Measurements from ENCODE around the gene YTHDC2. TPM values are rescaled to one million over a fixed set of nuclear protein-coding genes. Genes with fewer than 3 reads are reported as not detected.

The YTHDC2 gene
- total and polyA plus RNA-seq, 2 of the 13 experiments (the other 11 are each of a cell fraction or from before 2014, with no cell fraction given) = 6.7 to 17.8 TPM

- TF ChIP-seq ZNF543 (CRISPR knock-in tag; IDR thresholded peaks at IDR 0.05) (peak; percentile 58; the same call in 1 of the 2 replicates), MED1 (CRISPR knock-in tag; IDR thresholded peaks at IDR 0.05) (0 out of 2 replicates have a peak, but pooled peaks have one; percentile 45), STAT5B (CRISPR knock-in tag; IDR thresholded peaks at IDR 0.05) (no peak), REXO4 (CRISPR knock-in tag; IDR thresholded peaks at IDR 0.05; ENCODE audit: borderline replicate concordance) (no peak), ZSCAN29 (CRISPR knock-in tag; conservative IDR thresholded peaks at IDR 0.05) (peak; percentile 50; the same call in 1 of the 2 replicates), ZNF563 (CRISPR knock-in tag; IDR thresholded peaks at IDR 0.05) (peak; percentile 73; the same call in 1 of the 2 replicates), ZNF33B (CRISPR knock-in tag; IDR thresholded peaks at IDR 0.05) (peak; percentile 57; the same call in 1 of the 2 replicates), ZNF629 (CRISPR knock-in tag; conservative IDR thresholded peaks at IDR 0.05) (0 out of 2 replicates have a peak, but pooled peaks have one; percentile 5), ZNF704 (CRISPR knock-in tag; IDR thresholded peaks at IDR 0.05; ENCODE audit: borderline replicate concordance) (peak; percentile 81; the same call in 1 of the 2 replicates), KAT7 (CRISPR knock-in tag; IDR thresholded peaks at IDR 0.05; ENCODE audit: borderline replicate concordance) (peak; percentile 93), ZNF138 (CRISPR knock-in tag; IDR thresholded peaks at IDR 0.05; ENCODE audit: low read depth) (no peak), FOXA1 (IDR thresholded peaks at IDR 0.05) (no peak), FOXA1 (CRISPR knock-in tag; IDR thresholded peaks at IDR 0.05) (0 out of 2 replicates have a peak, but pooled peaks have one; percentile 18), DNMT3B (CRISPR knock-in tag; conservative IDR thresholded peaks at IDR 0.05) (no peak; the same call in 1 of the 2 replicates), ASH2L (IDR thresholded peaks at IDR 0.05; ENCODE audit: insufficient read length, low read depth, low read length) (peak; percentile 46), PRDM10 (CRISPR knock-in tag; IDR thresholded peaks at IDR 0.05; ENCODE audit: low read depth) (peak; percentile 37; the same call in 1 of the 2 replicates), NKX3-1 (CRISPR knock-in tag; IDR thresholded peaks at IDR 0.05) (peak; percentile 46; the same call in 1 of the 2 replicates), KDM1A (CRISPR knock-in tag; IDR thresholded peaks at IDR 0.05) (no peak)
- TF ChIP-seq, protein P1, sequence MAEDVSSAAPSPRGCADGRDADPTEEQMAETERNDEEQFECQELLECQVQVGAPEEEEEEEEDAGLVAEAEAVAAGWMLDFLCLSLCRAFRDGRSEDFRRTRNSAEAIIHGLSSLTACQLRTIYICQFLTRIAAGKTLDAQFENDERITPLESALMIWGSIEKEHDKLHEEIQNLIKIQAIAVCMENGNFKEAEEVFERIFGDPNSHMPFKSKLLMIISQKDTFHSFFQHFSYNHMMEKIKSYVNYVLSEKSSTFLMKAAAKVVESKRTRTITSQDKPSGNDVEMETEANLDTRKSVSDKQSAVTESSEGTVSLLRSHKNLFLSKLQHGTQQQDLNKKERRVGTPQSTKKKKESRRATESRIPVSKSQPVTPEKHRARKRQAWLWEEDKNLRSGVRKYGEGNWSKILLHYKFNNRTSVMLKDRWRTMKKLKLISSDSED (CRISPR knock-in tag; IDR thresholded peaks at IDR 0.05) = no peak
- TF ChIP-seq, protein P2, sequence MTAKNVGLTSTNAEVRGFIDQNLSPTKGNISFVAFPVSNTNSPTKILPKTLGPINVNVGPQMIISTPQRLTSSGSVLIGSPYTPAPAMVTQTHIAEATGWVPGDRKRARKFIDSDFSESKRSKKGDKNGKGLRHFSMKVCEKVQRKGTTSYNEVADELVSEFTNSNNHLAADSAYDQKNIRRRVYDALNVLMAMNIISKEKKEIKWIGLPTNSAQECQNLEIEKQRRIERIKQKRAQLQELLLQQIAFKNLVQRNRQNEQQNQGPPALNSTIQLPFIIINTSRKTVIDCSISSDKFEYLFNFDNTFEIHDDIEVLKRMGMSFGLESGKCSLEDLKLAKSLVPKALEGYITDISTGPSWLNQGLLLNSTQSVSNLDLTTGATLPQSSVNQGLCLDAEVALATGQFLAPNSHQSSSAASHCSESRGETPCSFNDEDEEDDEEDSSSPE (CRISPR knock-in tag; IDR thresholded peaks at IDR 0.05) = peak; percentile 84
- TF ChIP-seq, protein P3, sequence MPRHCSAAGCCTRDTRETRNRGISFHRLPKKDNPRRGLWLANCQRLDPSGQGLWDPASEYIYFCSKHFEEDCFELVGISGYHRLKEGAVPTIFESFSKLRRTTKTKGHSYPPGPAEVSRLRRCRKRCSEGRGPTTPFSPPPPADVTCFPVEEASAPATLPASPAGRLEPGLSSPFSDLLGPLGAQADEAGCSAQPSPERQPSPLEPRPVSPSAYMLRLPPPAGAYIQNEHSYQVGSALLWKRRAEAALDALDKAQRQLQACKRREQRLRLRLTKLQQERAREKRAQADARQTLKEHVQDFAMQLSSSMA (CRISPR knock-in tag; IDR thresholded peaks at IDR 0.05) = peak; percentile 42; the same call in 1 of the 2 replicates
These were observed at the start of gene YTHDC2 (continued) for GRCh38 chr5:113513384-113514288.

Data from HepG2 (cell line).